Activated CD8-positive, alpha-beta T cell treated with anti-CD3 and anti-CD28 coated beads, Interleukin-2, amount 10 ng/mL, durations not matched to agents 7 days and 5 days (primary cell): ENCODE measurements around the gene MAGOH. TPM values are rescaled to one million over a fixed set of nuclear protein-coding genes. Genes with fewer than 3 reads are reported as not detected.
A peak's percentile ranks its signal among the peaks of the same experiment; 100 is the strongest.

Experiments used
- ATAC-seq: fragments of 150-1000 bp; cut with Tn5 transposase; one replicate; pipeline ENCODE4 v1.10.0; 2021; ENCODE audit warnings: moderate library complexity
- CTCF ChIA-PET: fragments of 350-600 bp; sonication (Branson Sonifier 250); formaldehyde crosslinking; loops from one replicate; lab custom pipeline; 2021; ENCODE audit warnings: antibody characterized with exemption; lab: Charles Lee
- POLR2A ChIA-PET: fragments of 350-600 bp; sonication (Branson Sonifier 250); formaldehyde crosslinking; loops from one replicate; lab custom pipeline; 2021; ENCODE audit warnings: antibody characterized with exemption; lab: Charles Lee
- DNase-seq: peaks from one replicate; pipeline ENCODE4 v3.0.0-alpha.2; 2020
- H3K27ac Mint-ChIP-seq: one replicate; pipeline ENCODE4 v1.8.0; 2021; ENCODE audit warnings: mild to moderate bottlenecking, mixed read lengths
- H3K27me3 Mint-ChIP-seq: one replicate; pipeline ENCODE4 v1.8.0; 2021; ENCODE audit warnings: low read depth, mixed read lengths
- H3K36me3 Mint-ChIP-seq: one replicate; pipeline ENCODE4 v1.8.0; 2021; ENCODE audit warnings: low read depth, mixed read lengths
- H3K4me1 Mint-ChIP-seq: one replicate; pipeline ENCODE4 v1.8.0; 2021; ENCODE audit warnings: low read depth, mixed read lengths
- H3K4me3 Mint-ChIP-seq: one replicate; pipeline ENCODE4 v1.8.0; 2021; ENCODE audit warnings: mild to moderate bottlenecking, mixed read lengths
- H3K9me3 Mint-ChIP-seq: one replicate; pipeline ENCODE4 v1.8.0; 2022; ENCODE audit warnings: mixed read lengths; ENCODE audit not compliant: insufficient read depth
- total RNA-seq, 2 experiments: library from RNA; stranded (reverse); gene quantifications; one replicate each; pipeline ENCODE4 v1.2.3, GENCODE V29; 2021

The MAGOH gene
- total RNA-seq, 2 experiments from 2014 or later = 83.1 to 85.2 TPM

GRCh38 chr1:53254011-53254640 is 15.8 kb upstream of the MAGOH start:
- Mint-ChIP-seq H3K4me3 (no peak overlapping the region), H3K27ac (no peak overlapping the region), H3K4me1 (no peaks in the 10 kb centered on the region), H3K36me3 (peaks cover 66% of the 10 kb centered on the region), H3K9me3 (no peaks in the 10 kb centered on the region), H3K27me3 (no peaks in the 10 kb centered on the region)
- CTCF ChIA-PET = no interaction called here
- ATAC-seq = no peak
- POLR2A ChIA-PET = interaction anchor here (0.6 kb wide), 1 partner anchor 21 kb away, joined by 3 read pairs; no protein-coding TSS in a partner anchor
- no peak for DNase-seq

DNA sequence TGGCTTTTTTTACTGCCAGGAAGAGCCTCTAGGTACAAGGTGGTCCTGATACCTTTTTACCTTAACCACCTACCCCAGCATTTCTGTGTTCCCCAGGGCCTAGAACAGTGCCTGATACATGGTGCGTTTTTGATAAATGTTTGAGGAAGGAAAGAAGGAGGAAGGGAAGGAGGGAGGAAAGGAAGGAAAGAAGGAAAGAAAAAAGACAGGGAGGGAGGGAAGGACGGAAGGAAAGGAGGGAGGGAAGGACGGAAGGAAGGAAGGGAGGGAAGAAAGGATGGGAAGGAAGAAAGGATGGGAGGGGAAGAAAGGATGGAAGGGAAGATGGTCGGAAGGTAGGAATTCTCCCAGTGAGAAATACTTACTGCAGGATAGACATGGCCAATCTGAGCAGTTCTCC is 12.0 kb upstream of the MAGOH start:
- Mint-ChIP-seq H3K27ac (no peak overlapping the region), H3K4me3 (no peak overlapping the region), H3K9me3 (no peaks in the 10 kb centered on the region), H3K27me3 (no peaks in the 10 kb centered on the region), H3K36me3 (peaks cover 66% of the 10 kb centered on the region), H3K4me1 (no peaks in the 10 kb centered on the region)
- ChIA-PET CTCF (no interaction called here), POLR2A (no interaction called here)
- ATAC-seq = no peak
- no peak for DNase-seq

GRCh38 chr1:53249706-53250105 is 11.4 kb upstream of the MAGOH start:
- ChIA-PET POLR2A (interaction anchor here (0.9 kb wide), 1 partner anchor 11 kb away, joined by 3 read pairs; the partner anchor contains the start of gene MAGOH), CTCF (no interaction called here)
- Mint-ChIP-seq H3K4me3 (no peak overlapping the region), H3K4me1 (no peaks in the 10 kb centered on the region), H3K27me3 (no peaks in the 10 kb centered on the region), H3K9me3 (no peaks in the 10 kb centered on the region), H3K36me3 (peaks cover 67% of the 10 kb centered on the region), H3K27ac (no peak overlapping the region)
- no peak for ATAC-seq
- no peak for DNase-seq

GRCh38 chr1:53246261-53247134 is 8.2 kb upstream of the MAGOH start:
- ChIA-PET CTCF (no interaction called here), POLR2A (no interaction called here)
- H3K4me1 Mint-ChIP-seq = no peaks in the 10 kb centered on the region
- ATAC-seq (no peak), DNase-seq (no peak)
- no peak overlapping the region for H3K27ac Mint-ChIP-seq
- H3K9me3 Mint-ChIP-seq = no peaks in the 10 kb centered on the region
- H3K4me3 Mint-ChIP-seq = no peak overlapping the region
- H3K36me3 Mint-ChIP-seq = peaks cover 53% of the 10 kb centered on the region
- H3K27me3 Mint-ChIP-seq = no peaks in the 10 kb centered on the region

DNA sequence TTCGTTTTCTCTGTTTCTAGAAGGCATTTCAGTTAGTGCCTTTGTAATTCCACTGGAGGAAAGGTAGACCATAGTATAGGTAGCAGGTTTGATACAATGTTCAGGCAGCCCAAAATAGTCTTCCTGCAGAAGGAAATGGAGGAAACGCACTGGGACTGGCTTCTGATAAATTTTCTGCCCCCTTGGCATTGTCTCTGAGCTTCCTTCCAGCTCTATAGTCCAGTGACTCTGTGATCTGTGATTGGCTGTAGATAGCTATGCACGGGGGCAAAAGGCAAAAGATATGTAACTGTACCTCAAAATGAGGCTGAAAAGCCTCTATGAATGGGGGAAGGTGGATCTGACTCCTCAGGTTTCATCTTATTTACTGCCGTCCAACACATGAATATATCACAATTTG is 5.8 kb upstream of the MAGOH start:
- ChIA-PET POLR2A (no interaction called here), CTCF (no interaction called here)
- ATAC-seq (no peak), DNase-seq (no peak)
- Mint-ChIP-seq H3K27me3 (no peaks in the 10 kb centered on the region), H3K4me1 (peaks cover 1% of the 10 kb centered on the region), H3K4me3 (no peak overlapping the region), H3K36me3 (peaks cover 34% of the 10 kb centered on the region), H3K27ac (no peak overlapping the region), H3K9me3 (no peaks in the 10 kb centered on the region)

DNA sequence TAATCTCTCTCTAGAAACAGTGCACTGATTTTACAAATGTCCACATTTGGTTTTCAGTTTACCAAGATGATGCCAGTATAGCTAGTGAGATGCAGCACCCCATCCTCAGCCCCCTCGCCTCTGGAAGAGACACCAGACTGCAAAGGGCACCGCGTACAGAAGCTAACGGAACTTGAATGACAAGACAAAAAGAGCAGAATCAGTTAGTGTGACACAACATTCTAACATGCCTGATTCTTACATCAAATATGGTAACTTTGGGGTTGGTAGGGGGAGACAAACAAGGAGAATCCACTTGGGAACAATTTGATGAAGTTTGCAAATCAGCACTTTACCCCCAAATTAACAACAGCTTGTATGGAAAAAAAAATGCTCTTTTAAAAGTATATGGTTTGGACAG is 4.1 kb upstream of the MAGOH start:
- ChIA-PET CTCF (no interaction called here), POLR2A (no interaction called here)
- Mint-ChIP-seq H3K4me1 (peaks cover 16% of the 10 kb centered on the region), H3K27ac (no peak overlapping the region), H3K27me3 (no peaks in the 10 kb centered on the region), H3K4me3 (no peak overlapping the region), H3K36me3 (peaks cover 26% of the 10 kb centered on the region), H3K9me3 (no peaks in the 10 kb centered on the region)
- DNase-seq (no peak), ATAC-seq (no peak)

GRCh38 chr1:53241828-53242227 is 3.5 kb upstream of the MAGOH start:
- no peak overlapping the region for H3K27ac Mint-ChIP-seq
- peaks cover 22% of the 10 kb centered on the region for H3K36me3 Mint-ChIP-seq
- DNase-seq = no peak
- ATAC-seq = no peak
- POLR2A ChIA-PET = no interaction called here
- H3K4me3 Mint-ChIP-seq = no peak overlapping the region
- no peaks in the 10 kb centered on the region for H3K27me3 Mint-ChIP-seq
- peaks cover 19% of the 10 kb centered on the region for H3K4me1 Mint-ChIP-seq
- CTCF ChIA-PET = no interaction called here
- no peaks in the 10 kb centered on the region for H3K9me3 Mint-ChIP-seq

GRCh38 chr1:53237638-53238037 is 680 bp downstream of the MAGOH start:
- ChIA-PET CTCF (interaction anchor here (0.9 to 2.1 kb wide), 2 partner anchors 11 to 15 kb away, joined by 4 to 11 read pairs; no protein-coding TSS in a partner anchor), POLR2A (interaction anchor here (0.7 to 1.3 kb wide), 4 partner anchors 9 to 316 kb away, joined by 3 to 4 read pairs (median 3); no protein-coding TSS in a partner anchor)
- H3K27me3 Mint-ChIP-seq = no peaks in the 10 kb centered on the region
- DNase-seq (no peak), ATAC-seq (no peak)
- no peaks in the 10 kb centered on the region for H3K9me3 Mint-ChIP-seq
- peak overlapping the region; percentile 94 for H3K4me3 Mint-ChIP-seq
- peaks cover 29% of the 10 kb centered on the region for H3K36me3 Mint-ChIP-seq
- peak overlapping the region; percentile 95 for H3K27ac Mint-ChIP-seq
- H3K4me1 Mint-ChIP-seq = peaks cover 31% of the 10 kb centered on the region

GRCh38 chr1:53220962-53221286 is 17.4 kb downstream of the MAGOH start:
- Mint-ChIP-seq H3K27me3 (no peaks in the 10 kb centered on the region), H3K4me1 (peaks cover 31% of the 10 kb centered on the region), H3K27ac (peak overlapping the region; percentile 97), H3K4me3 (peak overlapping the region; percentile 90), H3K36me3 (peaks cover 16% of the 10 kb centered on the region), H3K9me3 (no peaks in the 10 kb centered on the region)
- ATAC-seq (no peak), DNase-seq (no peak)
- POLR2A ChIA-PET = interaction anchor here (0.6 kb wide), 2 partner anchors 194 to 787 kb away, joined by 3 read pairs; no protein-coding TSS in a partner anchor
- CTCF ChIA-PET = interaction anchor here (1.7 to 3.1 kb wide), 2 partner anchors 17 to 18 kb away, joined by 4 to 11 read pairs; partner anchors contain the start of gene MAGOH

DNA sequence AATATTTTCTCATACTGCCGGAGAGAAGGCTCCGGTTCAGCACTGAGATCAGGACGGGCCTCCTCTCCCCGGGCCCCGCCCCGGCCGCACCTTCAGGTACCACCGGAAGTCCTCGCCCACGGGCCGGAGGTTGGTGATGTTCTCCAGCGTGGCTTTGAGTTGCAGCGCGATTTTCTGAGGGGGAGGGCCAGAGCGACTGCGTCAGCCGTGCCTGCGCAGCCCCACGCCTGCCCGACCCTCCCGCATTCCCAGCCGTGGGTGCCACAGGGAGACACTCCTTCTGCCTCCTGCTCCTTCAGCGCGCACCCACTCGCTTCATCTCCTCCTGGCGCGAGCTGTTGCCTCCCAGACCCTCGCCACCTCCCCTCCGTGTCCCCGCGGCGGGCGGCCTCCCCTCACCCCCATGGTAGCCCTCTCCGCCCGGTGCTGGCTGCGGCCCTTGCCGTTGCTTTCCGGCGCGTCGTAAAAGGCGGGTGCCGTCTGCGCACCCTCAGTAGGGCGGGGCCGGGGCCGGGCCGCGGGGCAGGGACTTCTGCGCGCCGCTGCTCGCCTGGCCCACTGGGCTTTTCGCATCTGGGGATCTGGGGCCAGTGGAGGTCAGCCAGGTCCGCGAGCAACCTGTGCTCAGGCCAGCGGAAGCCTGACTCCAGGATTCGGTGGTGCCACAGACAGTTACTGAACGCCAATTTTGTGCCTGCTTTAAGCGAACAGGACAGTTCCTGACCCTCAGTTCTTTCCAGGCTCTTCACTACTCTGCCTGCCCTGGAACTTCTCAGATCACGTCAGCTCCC is 18.0 kb downstream of the MAGOH start, which contains the start of gene CZIB:
TSS of gene CZIB (minus strand) at position 464 of the 791 bp plus-strand sequence. CDS start at position 405, 59 bp downstream.
- peak; percentile 96 for ATAC-seq
- Mint-ChIP-seq H3K4me3 (peak within 1 kb of the TSS; percentile 90), H3K4me1 (peaks cover 31% of the 10 kb centered on the region), H3K27me3 (no peaks in the 10 kb centered on the region), H3K36me3 (peaks cover 17% of the 10 kb centered on the region), H3K9me3 (no peaks in the 10 kb centered on the region), H3K27ac (peak within 1 kb of the TSS; percentile 97)
- ChIA-PET CTCF (interaction anchor here (1.4 to 3.1 kb wide), 4 partner anchors 17 to 173 kb away, joined by 3 to 11 read pairs (median 4); partner anchors contain the start of gene MAGOH), POLR2A (interaction anchor here (0.6 to 1.5 kb wide), 3 partner anchors 10 to 787 kb away, joined by 3 to 5 read pairs (median 3); no protein-coding TSS in a partner anchor)
- peak; percentile 96 for DNase-seq

- CTCF ChIA-PET = interaction anchor here (1.3 to 1.4 kb wide), 3 partner anchors 26 to 174 kb away, joined by 3 read pairs; no protein-coding TSS in a partner anchor
Observed at GRCh38 chr1:53219711-53220110, 18.6 kb downstream of the MAGOH start.

More at GRCh38 chr1:53219711-53220110, 18.6 kb downstream of the MAGOH start:
- Mint-ChIP-seq H3K27ac (peak overlapping the region; percentile 97), H3K27me3 (no peaks in the 10 kb centered on the region), H3K36me3 (peaks cover 18% of the 10 kb centered on the region), H3K4me1 (peaks cover 31% of the 10 kb centered on the region), H3K4me3 (peak overlapping the region; percentile 90), H3K9me3 (no peaks in the 10 kb centered on the region)
- POLR2A ChIA-PET = interaction anchor here (1.0 to 1.5 kb wide), 2 partner anchors 9 to 20 kb away, joined by 3 to 5 read pairs; no protein-coding TSS in a partner anchor
- ATAC-seq (no peak), DNase-seq (no peak)
